LNCaP clone FGC (cell line): ENCODE data around the gene P3H3.
A peak's percentile ranks its signal among the peaks of the same experiment; 100 is the strongest.

ENCODE experiments used
- DNase-seq: peaks from one replicate; pipeline ENCODE4 v3.0.0-alpha.2; 2011; ENCODE audit warnings: low read depth
- H3K4me3 ChIP-seq: 2 replicates; pipeline ENCODE4 v1.5.1; 2011; ENCODE audit warnings: mild to moderate bottlenecking, low read depth, low read length, control low read depth
- CTCF ChIP-seq: IDR thresholded peaks from 2 replicates; pipeline ENCODE4 v1.5.1; 2012; ENCODE audit warnings: mild to moderate bottlenecking; ENCODE audit not compliant: control insufficient read depth, insufficient read depth; ENCODE audit errors: extremely low read depth

The P3H3 gene

GRCh38 chr12:6851153-6851920, 23.1 kb downstream of the P3H3 start, which contains the start of gene CDCA3:
Gene CDCA3 (minus strand): TSS chr12:6851286. CDS start chr12:6850952, 334 bp downstream.
- no peak for TF ChIP-seq CTCF
- H3K4me3 ChIP-seq: peak within 1 kb of the TSS; percentile 88

GRCh38 chr12:6851921-6852650, 23.9 kb downstream of the P3H3 start, which contains the start of gene USP5:
Gene USP5 (plus strand): TSS chr12:6852150. CDS start chr12:6852180, 30 bp downstream.
- no peak for TF ChIP-seq CTCF
- H3K4me3 ChIP-seq: peak within 1 kb of the TSS; percentile 88
- DNase-seq: peak; percentile 100

More at GRCh38 chr12:6851153-6851920, 23.1 kb downstream of the P3H3 start, which contains the start of gene CDCA3:
- peak; percentile 98 for DNase-seq

- no peak for DNase-seq
- H3K4me3 ChIP-seq: peak overlapping the region; percentile 88
- TF ChIP-seq CTCF: no peak
These were observed 24.6 kb downstream of the P3H3 start for GRCh38 chr12:6852651-6853354.

- no peak for DNase-seq
- TF ChIP-seq CTCF: no peak
- H3K4me3 ChIP-seq: peak overlapping the region; percentile 88
These were observed 25.4 kb downstream of the P3H3 start for GRCh38 chr12:6853626-6854025.

GRCh38 chr12:6854036-6854435, 25.8 kb downstream of the P3H3 start:
- no peak for TF ChIP-seq CTCF
- no peak for DNase-seq
- H3K4me3 ChIP-seq: peak overlapping the region; percentile 88

- H3K4me3 ChIP-seq: no peak overlapping the region
- no peak for DNase-seq
- TF ChIP-seq CTCF: no peak
These were observed 27.1 kb downstream of the P3H3 start for GRCh38 chr12:6855322-6855721.
